ENCODE data around the gene SAMD13.

Gene SAMD13

GRCh38 chr1:84301004-84301784, at the start of gene SAMD13:
Gene SAMD13, plus strand, starts transcription at chr1:84301708. Its CDS starts 1,527 bp downstream, at chr1:84303235.
- DNase-seq, result peak; percentile 68

- DNase-seq, result no peak
Measured at GRCh38 chr1:84253036-84253435, 48.5 kb upstream of the SAMD13 start.

GRCh38 chr1:84253891-84254290, 47.6 kb upstream of the SAMD13 start:
- peak; percentile 82 for DNase-seq

- DNase-seq, result no peak
Measured at GRCh38 chr1:84254703-84255238, 46.7 kb upstream of the SAMD13 start.

GRCh38 chr1:84255582-84255981, 45.9 kb upstream of the SAMD13 start:
- no peak for DNase-seq

GRCh38 chr1:84257617-84258016, 43.9 kb upstream of the SAMD13 start:
- DNase-seq, result no peak

- DNase-seq, result no peak
Measured at GRCh38 chr1:84259376-84259775, 42.1 kb upstream of the SAMD13 start.

GRCh38 chr1:84259989-84260388, 41.5 kb upstream of the SAMD13 start:
- DNase-seq, result no peak

GRCh38 chr1:84260852-84261518, 40.5 kb upstream of the SAMD13 start:
- DNase-seq, result no peak

- DNase-seq, result no peak
Measured at GRCh38 chr1:84264961-84265360, 36.5 kb upstream of the SAMD13 start.

- no peak for DNase-seq
Measured at GRCh38 chr1:84265867-84266266, 35.6 kb upstream of the SAMD13 start.

GRCh38 chr1:84266748-84267147, 34.8 kb upstream of the SAMD13 start:
- no peak for DNase-seq

GRCh38 chr1:84267476-84267875, 34.0 kb upstream of the SAMD13 start:
- DNase-seq, result no peak

GRCh38 chr1:84268346-84268745, 33.2 kb upstream of the SAMD13 start:
- DNase-seq, result no peak

- no peak for DNase-seq
Measured at GRCh38 chr1:84269306-84269705, 32.2 kb upstream of the SAMD13 start.

GRCh38 chr1:84271441-84272151, 29.9 kb upstream of the SAMD13 start:
- DNase-seq, result peak; percentile 65

- DNase-seq, result no peak
Measured at GRCh38 chr1:84272401-84272800, 29.1 kb upstream of the SAMD13 start.

- no peak for DNase-seq
Measured at GRCh38 chr1:84277343-84278059, 24.0 kb upstream of the SAMD13 start.

- no peak for DNase-seq
Measured at GRCh38 chr1:84278905-84279304, 22.6 kb upstream of the SAMD13 start.

- no peak for DNase-seq
Measured at GRCh38 chr1:84280912-84281311, 20.6 kb upstream of the SAMD13 start.

GRCh38 chr1:84282780-84283333, 18.7 kb upstream of the SAMD13 start:
- DNase-seq, result no peak

- no peak for DNase-seq
Measured at GRCh38 chr1:84283381-84283780, 18.1 kb upstream of the SAMD13 start.

GRCh38 chr1:84286071-84286470, 15.4 kb upstream of the SAMD13 start:
- DNase-seq, result peak; percentile 69
